ENCODE data around the gene TAB2.

GRCh38 chr6:149331043-149331807 lies 13.7 kb downstream of the TAB2 start:
- TF ChIP-seq POLR2A (IDR thresholded peaks at IDR 0.05) (no peak), CTCF (IDR thresholded peaks at IDR 0.05) (no peak), EP300 (IDR thresholded peaks at IDR 0.05) (no peak)
